Measurements from ENCODE around the gene FEV.

- TF ChIP-seq CTCF (IDR thresholded peaks at IDR 0.05; ENCODE audit: extremely low read depth in 1 of 2, insufficient read depth in 1 of 2, low read depth in 1 of 2, low read length in 2 of 2) = no peak
- no peak for TF ChIP-seq EZH2 (IDR thresholded peaks at IDR 0.05; ENCODE audit: borderline replicate concordance, low read depth, low read length, severe bottlenecking)
- no peak for TF ChIP-seq POLR2AphosphoS5 (IDR thresholded peaks at IDR 0.05; ENCODE audit: insufficient read depth, low read depth, low read length)
- no peak for TF ChIP-seq POLR2A (IDR thresholded peaks at IDR 0.05; ENCODE audit: low read depth, low read length)
Observed at GRCh38 chr2:219022616-219023015, 37.6 kb upstream of the FEV start.
